ENCODE measurements around the gene CD28.

Gene CD28

GRCh38 chr2:203706403-203706802 lies at the start of gene CD28:
CD28 (plus strand) TSS chr2:203706639; CDS start chr2:203706697, 58 bp downstream.
- DNase-seq (ENCODE audit: low read depth, low spot score): no peak

GRCh38 chr2:203659331-203660049 lies 46.9 kb upstream of the CD28 start:
- DNase-seq (ENCODE audit: low read depth, low spot score): no peak

GRCh38 chr2:203660465-203660864 lies 46.0 kb upstream of the CD28 start:
- no peak for DNase-seq (ENCODE audit: low read depth, low spot score)

- no peak for DNase-seq (ENCODE audit: low read depth, low spot score)
Measured at GRCh38 chr2:203661279-203661908, 45.0 kb upstream of the CD28 start.

- DNase-seq (ENCODE audit: low read depth, low spot score): no peak
Measured at GRCh38 chr2:203662487-203662886, 44.0 kb upstream of the CD28 start.

- DNase-seq (ENCODE audit: low read depth, low spot score): no peak
Measured at GRCh38 chr2:203662951-203663350, 43.5 kb upstream of the CD28 start.

GRCh38 chr2:203664029-203664755 lies 42.2 kb upstream of the CD28 start:
- DNase-seq (ENCODE audit: low read depth, low spot score): no peak

- no peak for DNase-seq (ENCODE audit: low read depth, low spot score)
Measured at GRCh38 chr2:203667838-203668237, 38.6 kb upstream of the CD28 start.

GRCh38 chr2:203669820-203670219 lies 36.6 kb upstream of the CD28 start:
- no peak for DNase-seq (ENCODE audit: low read depth, low spot score)

- no peak for DNase-seq (ENCODE audit: low read depth, low spot score)
Measured at GRCh38 chr2:203670939-203671338, 35.5 kb upstream of the CD28 start.

GRCh38 chr2:203671876-203672275 lies 34.6 kb upstream of the CD28 start:
- DNase-seq (ENCODE audit: low read depth, low spot score): no peak

GRCh38 chr2:203672856-203673255 lies 33.6 kb upstream of the CD28 start:
- DNase-seq (ENCODE audit: low read depth, low spot score): no peak

- DNase-seq (ENCODE audit: low read depth, low spot score): no peak
Measured at GRCh38 chr2:203673933-203674332, 32.5 kb upstream of the CD28 start.

GRCh38 chr2:203675086-203675485 lies 31.4 kb upstream of the CD28 start:
- no peak for DNase-seq (ENCODE audit: low read depth, low spot score)

- DNase-seq (ENCODE audit: low read depth, low spot score): no peak
Measured at GRCh38 chr2:203678971-203679370, 27.5 kb upstream of the CD28 start.

GRCh38 chr2:203679401-203679800 lies 27.0 kb upstream of the CD28 start:
- DNase-seq (ENCODE audit: low read depth, low spot score): no peak

- DNase-seq (ENCODE audit: low read depth, low spot score): no peak
Measured at GRCh38 chr2:203681978-203682377, 24.5 kb upstream of the CD28 start.

- DNase-seq (ENCODE audit: low read depth, low spot score): no peak
Measured at GRCh38 chr2:203682688-203683130, 23.7 kb upstream of the CD28 start.

- DNase-seq (ENCODE audit: low read depth, low spot score): no peak
Measured at GRCh38 chr2:203683421-203683820, 23.0 kb upstream of the CD28 start.

- no peak for DNase-seq (ENCODE audit: low read depth, low spot score)
Measured at GRCh38 chr2:203683932-203684556, 22.4 kb upstream of the CD28 start.

GRCh38 chr2:203685081-203685621 lies 21.3 kb upstream of the CD28 start:
- DNase-seq (ENCODE audit: low read depth, low spot score): no peak

All from iPS DF 19.7 (cell line).